NOMO-1 treated with dmso at 0.1 percent for 144 hours (cell line): ENCODE results near the gene TRMO.

Experiments used
- DNase-seq: peaks from one replicate; lab custom pipeline; 2025; ENCODE audit not compliant: unreplicated experiment; lab: John Stamatoyannopoulos, UW

The TRMO gene

GRCh38 chr9:97861148-97861475 lies 61.2 kb downstream of the TRMO start:
- DNase-seq, result no peak

- no peak for DNase-seq
Observed at GRCh38 chr9:97860451-97861147, 61.7 kb downstream of the TRMO start.

GRCh38 chr9:97859346-97859745 lies 63.0 kb downstream of the TRMO start:
- no peak for DNase-seq

- no peak for DNase-seq
Observed at GRCh38 chr9:97858826-97859225, 63.5 kb downstream of the TRMO start.

- DNase-seq, result no peak
Observed at GRCh38 chr9:97858393-97858713, 63.9 kb downstream of the TRMO start.

- DNase-seq, result no peak
Observed at GRCh38 chr9:97857606-97858392, 64.5 kb downstream of the TRMO start.

GRCh38 chr9:97856857-97857605 lies 65.3 kb downstream of the TRMO start:
- no peak for DNase-seq

- DNase-seq, result no peak
Observed at GRCh38 chr9:97855899-97856298, 66.4 kb downstream of the TRMO start.

GRCh38 chr9:97855486-97855875 lies 66.8 kb downstream of the TRMO start:
- no peak for DNase-seq

GRCh38 chr9:97854696-97855485 lies 67.4 kb downstream of the TRMO start:
- DNase-seq, result no peak
